Measurements from ENCODE around the gene FHL2. TPM values are rescaled to one million over a fixed set of nuclear protein-coding genes. Genes with fewer than 3 reads are reported as not detected.

FHL2 gene
- total RNA-seq, 4 donors from 2014 or later, result 36.7 to 81.2 (median 44.0) TPM

- intact Hi-C loops (cut with DNase I), result loop anchor here (2.0 kb wide), 1 partner anchor 149 kb away; no protein-coding TSS in a partner anchor
- H3K4me3 ChIP-seq (replicated peaks in 1 of 3), result no peak overlapping the region
- H3K36me3 ChIP-seq, result peaks cover 1 to 5% of the 10 kb centered on the region in 2 donors
- peak overlapping the region; percentile 10 to 93 (median 83) for H3K27ac ChIP-seq
- H3K27me3 ChIP-seq, result no peaks in the 10 kb centered on the region
- no peak for DNase-seq
- 81% methylated on average over 4 of the region's 4 CpGs for WGBS, 2 donors
- peaks cover 30 to 46% of the 10 kb centered on the region in 2 donors for H3K4me1 ChIP-seq
- H3K9me3 ChIP-seq, result no peaks in the 10 kb centered on the region
- TF ChIP-seq CTCF (IDR thresholded peaks at IDR 0.05), result no peak
These were observed 27.0 kb downstream of the FHL2 start for GRCh38 chr2:105371810-105372209.

GRCh38 chr2:105371156-105371555 lies 27.7 kb downstream of the FHL2 start:
- intact Hi-C loops (cut with DNase I), result loop anchor here (2.0 kb wide), 1 partner anchor 150 kb away; no protein-coding TSS in a partner anchor
- Histone ChIP-seq H3K9me3 (no peaks in the 10 kb centered on the region), H3K27ac (peak overlapping the region in 2 of 3 donors; percentile 24 to 93), H3K27me3 (no peaks in the 10 kb centered on the region), H3K4me3 (replicated peaks in 1 of 3) (no peak overlapping the region), H3K36me3 (peaks cover 5 to 6% of the 10 kb centered on the region in 2 donors), H3K4me1 (peaks cover 30 to 39% of the 10 kb centered on the region in 2 donors)
- DNase-seq, result no peak
- no peak for TF ChIP-seq POLR2A (IDR thresholded peaks at IDR 0.05)
- no peak for TF ChIP-seq CTCF (IDR thresholded peaks at IDR 0.05)
- WGBS, 2 donors, result 91 to 93% methylated on average over 10 of the region's 10 CpGs

GRCh38 chr2:105369777-105370690 lies 28.8 kb downstream of the FHL2 start:
- intact Hi-C loops (cut with DNase I), result loop anchor here (2.0 kb wide), 1 partner anchor 151 kb away; no protein-coding TSS in a partner anchor
- DNase-seq, result peak; percentile 91 to 93
- H3K4me3 ChIP-seq (replicated peaks in 1 of 3), result no peak overlapping the region
- no peak overlapping the region for H3K27ac ChIP-seq
- 52% methylated on average over 24 to 30 of the region's 30 CpGs for WGBS, 2 donors
- H3K9me3 ChIP-seq, result no peaks in the 10 kb centered on the region
- H3K4me1 ChIP-seq, result peaks cover 28 to 30% of the 10 kb centered on the region in 2 donors
- H3K36me3 ChIP-seq, result peaks cover 7 to 10% of the 10 kb centered on the region in 2 donors
- TF ChIP-seq CTCF (IDR thresholded peaks at IDR 0.05) (peak; percentile 76 to 98 (median 95)), POLR2A (IDR thresholded peaks at IDR 0.05) (no peak)
- H3K27me3 ChIP-seq, result no peaks in the 10 kb centered on the region

- Histone ChIP-seq H3K36me3 (peaks cover 7 to 13% of the 10 kb centered on the region in 2 donors), H3K27ac (no peak overlapping the region), H3K4me1 (peaks cover 16 to 19% of the 10 kb centered on the region in 2 donors), H3K9me3 (no peaks in the 10 kb centered on the region), H3K27me3 (no peaks in the 10 kb centered on the region), H3K4me3 (replicated peaks in 1 of 3) (no peak overlapping the region)
- DNase-seq, result no peak
- intact Hi-C loops (cut with DNase I), result no loop called here
- 84 to 88% methylated on average over 8 of the region's 8 CpGs for WGBS, 2 donors
- TF ChIP-seq CTCF (IDR thresholded peaks at IDR 0.05) (no peak), POLR2A (IDR thresholded peaks at IDR 0.05) (no peak)
These were observed 30.0 kb downstream of the FHL2 start for GRCh38 chr2:105368759-105369408.

Data from thyroid gland (tissue), 4 donors.